ENCODE results near the gene CDC23. TPM values are rescaled to one million over a fixed set of nuclear protein-coding genes. Genes with fewer than 3 reads are reported as not detected.
"Not testable (repeated sequence)": the region's sequence is repeated elsewhere in the genome, so short reads cannot be mapped to it uniquely, and the experiment has no call there.

Gene CDC23
- total RNA-seq, 1 donor from 2014 or later: 48.0 TPM

- intact Hi-C loops (cut with micrococcal nuclease): no loop called here
- H3K4me1 Mint-ChIP-seq (ENCODE audit: low read depth): no peaks in the 10 kb centered on the region
- no peaks in the 10 kb centered on the region for H3K9me3 Mint-ChIP-seq
- no peak overlapping the region for H3K4me3 Mint-ChIP-seq
- H3K27me3 Mint-ChIP-seq (ENCODE audit: insufficient read depth): no peaks in the 10 kb centered on the region
- no peak for DNase-seq (ENCODE audit: low spot score)
- peaks cover 32% of the 10 kb centered on the region for H3K36me3 Mint-ChIP-seq (ENCODE audit: low read depth)
- H3K27ac Mint-ChIP-seq: no peak overlapping the region
These were observed 55.5 kb downstream of the CDC23 start for GRCh38 chr5:138157626-138158025.

GRCh38 chr5:138155977-138156376 is 57.1 kb downstream of the CDC23 start:
- H3K4me1 Mint-ChIP-seq (ENCODE audit: low read depth); H3K4me3 Mint-ChIP-seq; H3K27me3 Mint-ChIP-seq (ENCODE audit: insufficient read depth); DNase-seq (ENCODE audit: low spot score); intact Hi-C loops (cut with micrococcal nuclease); H3K27ac Mint-ChIP-seq; H3K9me3 Mint-ChIP-seq: not testable (repeated sequence)
- peaks cover 27% of the 10 kb centered on the region for H3K36me3 Mint-ChIP-seq (ENCODE audit: low read depth)

GRCh38 chr5:138149530-138149929 is 63.6 kb downstream of the CDC23 start:
- no peaks in the 10 kb centered on the region for H3K4me1 Mint-ChIP-seq (ENCODE audit: low read depth)
- H3K27me3 Mint-ChIP-seq (ENCODE audit: insufficient read depth): no peaks in the 10 kb centered on the region
- no peaks in the 10 kb centered on the region for H3K9me3 Mint-ChIP-seq
- H3K36me3 Mint-ChIP-seq (ENCODE audit: low read depth): no peaks in the 10 kb centered on the region
- DNase-seq (ENCODE audit: low spot score): no peak
- no peak overlapping the region for H3K4me3 Mint-ChIP-seq
- H3K27ac Mint-ChIP-seq: no peak overlapping the region
- intact Hi-C loops (cut with micrococcal nuclease): no loop called here

DNA sequence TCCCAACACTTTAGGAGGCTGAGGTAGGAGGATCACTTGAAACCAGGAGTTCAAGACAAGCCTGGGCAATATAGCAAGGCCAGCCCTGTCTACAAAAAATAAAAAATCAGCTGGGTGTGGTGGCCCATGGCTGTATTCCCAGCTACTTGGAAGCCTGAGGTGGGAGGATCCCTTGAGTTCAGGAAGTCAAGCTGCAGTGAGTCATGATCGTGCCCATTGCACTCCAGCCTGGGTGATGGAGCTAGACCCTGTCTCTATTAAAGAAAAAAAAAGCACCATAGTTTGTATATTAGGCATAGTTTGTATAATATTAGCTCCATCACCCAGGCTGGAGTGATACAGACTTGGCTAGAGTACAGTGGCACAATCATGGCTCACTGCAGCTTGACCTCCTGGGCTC is 64.3 kb downstream of the CDC23 start:
- no peak for DNase-seq (ENCODE audit: low spot score)
- Mint-ChIP-seq H3K27ac (no peak overlapping the region), H3K4me3 (no peak overlapping the region), H3K27me3 (ENCODE audit: insufficient read depth) (no peaks in the 10 kb centered on the region), H3K36me3 (ENCODE audit: low read depth) (no peaks in the 10 kb centered on the region), H3K9me3 (no peaks in the 10 kb centered on the region), H3K4me1 (ENCODE audit: low read depth) (no peaks in the 10 kb centered on the region)
- intact Hi-C loops (cut with micrococcal nuclease): no loop called here

- DNase-seq (ENCODE audit: low spot score): not testable (repeated sequence)
These were observed 69.5 kb downstream of the CDC23 start for GRCh38 chr5:138143578-138143977.

DNA sequence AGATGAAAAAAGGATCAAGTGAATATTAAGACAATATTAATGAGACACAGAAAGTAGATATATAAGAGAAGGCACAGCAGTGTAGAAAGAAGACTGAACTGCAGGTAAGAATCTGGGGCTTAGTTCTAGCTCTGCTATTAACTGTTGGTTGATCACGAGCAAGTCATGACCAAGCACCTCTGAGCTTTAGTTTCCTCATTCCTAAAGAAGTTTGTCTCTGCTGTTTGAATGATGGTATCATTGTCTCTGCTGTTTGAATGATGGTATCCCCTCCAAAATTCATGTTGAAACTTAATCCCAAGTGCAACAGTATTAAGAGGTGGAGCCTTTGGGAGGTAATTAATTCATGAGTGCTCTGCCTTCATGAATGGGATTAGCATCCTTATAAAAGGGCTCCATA is 71.4 kb downstream of the CDC23 start:
- Mint-ChIP-seq H3K4me3 (no peak overlapping the region), H3K4me1 (ENCODE audit: low read depth) (no peaks in the 10 kb centered on the region), H3K27me3 (ENCODE audit: insufficient read depth) (peaks cover 12% of the 10 kb centered on the region), H3K36me3 (ENCODE audit: low read depth) (no peaks in the 10 kb centered on the region), H3K27ac (no peak overlapping the region), H3K9me3 (no peaks in the 10 kb centered on the region)
- intact Hi-C loops (cut with micrococcal nuclease): no loop called here
- DNase-seq (ENCODE audit: low spot score): no peak

More at GRCh38 chr5:138143578-138143977, 69.5 kb downstream of the CDC23 start:
- H3K36me3 Mint-ChIP-seq (ENCODE audit: low read depth); H3K9me3 Mint-ChIP-seq; H3K4me1 Mint-ChIP-seq (ENCODE audit: low read depth); H3K4me3 Mint-ChIP-seq; intact Hi-C loops (cut with micrococcal nuclease); H3K27me3 Mint-ChIP-seq (ENCODE audit: insufficient read depth); H3K27ac Mint-ChIP-seq: not testable (repeated sequence)

DNA sequence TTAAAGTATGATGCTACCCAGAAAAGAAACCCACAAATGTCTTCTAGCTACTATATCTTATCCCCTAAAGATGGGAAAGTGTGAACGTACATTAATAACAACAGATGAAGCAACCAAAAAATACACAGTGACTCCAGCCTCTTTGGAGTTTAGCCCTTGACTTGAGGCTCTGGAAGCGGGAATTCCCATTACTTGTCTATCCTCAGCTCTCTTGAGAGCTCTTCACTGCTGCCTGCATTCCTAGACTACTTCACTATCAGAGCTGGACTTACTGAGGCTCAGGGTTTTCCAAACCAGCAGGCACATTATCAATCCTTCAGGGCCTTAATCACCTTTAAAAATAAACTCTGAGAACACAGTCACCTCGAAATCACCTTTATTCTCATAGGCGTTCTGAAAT is 72.9 kb downstream of the CDC23 start:
- Mint-ChIP-seq H3K4me1 (ENCODE audit: low read depth) (no peaks in the 10 kb centered on the region), H3K27ac (no peak overlapping the region), H3K9me3 (no peaks in the 10 kb centered on the region), H3K4me3 (no peak overlapping the region), H3K36me3 (ENCODE audit: low read depth) (no peaks in the 10 kb centered on the region), H3K27me3 (ENCODE audit: insufficient read depth) (peaks cover 12% of the 10 kb centered on the region)
- no peak for DNase-seq (ENCODE audit: low spot score)
- intact Hi-C loops (cut with micrococcal nuclease): no loop called here

GRCh38 chr5:138139781-138140090 is 73.4 kb downstream of the CDC23 start:
- no peak for DNase-seq (ENCODE audit: low spot score)
- H3K27ac Mint-ChIP-seq: no peak overlapping the region
- no peak overlapping the region for H3K4me3 Mint-ChIP-seq
- no peaks in the 10 kb centered on the region for H3K4me1 Mint-ChIP-seq (ENCODE audit: low read depth)
- peaks cover 12% of the 10 kb centered on the region for H3K27me3 Mint-ChIP-seq (ENCODE audit: insufficient read depth)
- H3K9me3 Mint-ChIP-seq: no peaks in the 10 kb centered on the region
- intact Hi-C loops (cut with micrococcal nuclease): loop anchor here (10.0 kb wide), 1 partner anchor 235 kb away; no protein-coding TSS in a partner anchor
- no peaks in the 10 kb centered on the region for H3K36me3 Mint-ChIP-seq (ENCODE audit: low read depth)

DNA sequence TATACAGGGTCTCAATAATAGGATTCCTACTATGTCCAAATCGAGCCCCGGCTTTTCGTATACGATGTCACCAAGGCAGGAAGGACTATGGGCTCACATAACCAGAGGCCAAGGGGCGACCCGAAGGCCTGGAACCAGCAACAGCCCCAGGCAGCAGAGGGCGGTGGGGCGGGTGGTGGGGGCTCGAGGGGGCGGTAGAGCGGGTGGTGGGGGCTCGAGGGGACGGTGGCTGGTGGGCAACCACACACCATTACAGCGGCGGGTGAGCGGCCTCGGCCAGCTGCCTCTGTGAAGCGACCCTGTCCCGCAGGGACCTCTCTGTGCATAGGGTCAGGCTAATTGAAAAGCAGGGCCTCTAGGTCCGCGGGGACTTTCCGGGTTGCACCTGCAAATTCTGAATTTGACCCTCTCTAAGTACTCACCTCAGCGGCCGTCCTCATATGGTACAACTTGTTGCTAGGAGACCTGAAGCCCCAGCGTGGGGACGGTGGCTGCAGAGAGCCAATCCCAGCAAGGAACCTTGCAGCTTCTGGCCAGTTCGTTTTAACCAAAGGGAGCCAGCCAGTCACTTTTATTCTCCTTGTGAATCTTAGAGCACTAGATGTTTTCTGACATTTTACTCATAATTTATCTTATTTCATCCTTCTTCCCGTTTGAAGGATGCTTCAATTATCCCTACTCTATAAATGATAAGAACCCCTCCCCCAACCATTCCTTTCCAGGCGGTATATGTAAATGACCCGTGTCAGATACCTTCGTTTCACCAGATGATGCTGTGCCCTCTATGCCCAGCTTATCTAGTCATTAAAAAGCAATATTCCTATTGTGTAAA is 74.0 kb downstream of the CDC23 start, which contains the start of gene NME5:
NME5 (minus strand) TSS at position 480 of the 832 bp plus-strand sequence. CDS start 648 bp downstream, outside the sequence.
- no peaks in the 10 kb centered on the region for H3K9me3 Mint-ChIP-seq
- no peaks in the 10 kb centered on the region for H3K4me1 Mint-ChIP-seq (ENCODE audit: low read depth)
- no peak for DNase-seq (ENCODE audit: low spot score)
- no peaks in the 10 kb centered on the region for H3K36me3 Mint-ChIP-seq (ENCODE audit: low read depth)
- intact Hi-C loops (cut with micrococcal nuclease): loop anchor here (10.0 kb wide), 1 partner anchor 234 kb away; no protein-coding TSS in a partner anchor
- peaks cover 12% of the 10 kb centered on the region for H3K27me3 Mint-ChIP-seq (ENCODE audit: insufficient read depth)
- no peak within 1 kb of the TSS for H3K4me3 Mint-ChIP-seq
- H3K27ac Mint-ChIP-seq: no peak within 1 kb of the TSS

Other genes with a start within 250 kb of the CDC23 start
- 17.2 and 22.3 TPM in 2 replicates for gene FAM13B, start 180.2 kb downstream of the CDC23 start, total RNA-seq
- not detected in 2 replicates for gene WNT8A, start 129.3 kb downstream of the CDC23 start, total RNA-seq
- not detected in 2 replicates for gene NME5, start 73.9 kb downstream of the CDC23 start, total RNA-seq
- gene BRD8, start 34.7 kb downstream of the CDC23 start, total RNA-seq: 51.8 and 57.9 TPM in 2 replicates
- gene KIF20A, start 34.2 kb downstream of the CDC23 start, total RNA-seq: 17.4 and 18.8 TPM in 2 replicates
- 0.13 TPM in 1 of 2 replicates, not detected in the other for gene GFRA3, start 61.3 kb upstream of the CDC23 start, total RNA-seq
- gene CDC25C, start 118.5 kb upstream of the CDC23 start, total RNA-seq: 5.3 and 5.6 TPM in 2 replicates
- 27.0 and 29.2 TPM in 2 replicates for gene FAM53C, start 124.9 kb upstream of the CDC23 start, total RNA-seq
- 55.0 and 59.3 TPM in 2 replicates for gene KDM3B, start 139.4 kb upstream of the CDC23 start, total RNA-seq
- gene REEP2, start 225.7 kb upstream of the CDC23 start, total RNA-seq: 5.1 and 5.4 TPM in 2 replicates